Epithelial cell of prostate (primary cell): ENCODE data around the gene KLF18.
"Not testable (repeated sequence)": the region's sequence is repeated elsewhere in the genome, so short reads cannot be mapped to it uniquely, and the experiment has no call there.

ENCODE experiments used
- DNase-seq: peaks from one replicate; pipeline ENCODE4 v3.0.0-alpha.2; 2011; ENCODE audit warnings: low read depth, low spot score
- H3K27ac ChIP-seq: fragments of 450-650 bp; 2 replicates; pipeline ENCODE4 v1.5.1; 2017; ENCODE audit warnings: mild to moderate bottlenecking

The KLF18 gene

GRCh38 chr1:44129616-44130500, 11.6 kb downstream of the KLF18 start:
- H3K27ac ChIP-seq, result no peak overlapping the region
- DNase-seq, result no peak

- no peak overlapping the region for H3K27ac ChIP-seq
- DNase-seq, result no peak
Measured at GRCh38 chr1:44120398-44120949, 21.0 kb downstream of the KLF18 start.

GRCh38 chr1:44119525-44119924, 21.9 kb downstream of the KLF18 start:
- no peak overlapping the region for H3K27ac ChIP-seq
- DNase-seq, result no peak

- no peak within 1 kb of the TSS for H3K27ac ChIP-seq
- no peak for DNase-seq
Measured at GRCh38 chr1:44118682-44119081, 22.7 kb downstream of the KLF18 start, which contains the start of gene KLF17. Gene KLF17, plus strand, starts transcription at chr1:44118821. Its CDS starts 87 bp downstream, at chr1:44118908.

GRCh38 chr1:44117272-44117671, 24.2 kb downstream of the KLF18 start:
- H3K27ac ChIP-seq, DNase-seq: not testable (repeated sequence)

- DNase-seq, result no peak
Measured at GRCh38 chr1:44114098-44114497, 27.3 kb downstream of the KLF18 start.

GRCh38 chr1:44113095-44113609, 28.3 kb downstream of the KLF18 start:
- no peak for DNase-seq
- H3K27ac ChIP-seq, result no peak overlapping the region

More at GRCh38 chr1:44114098-44114497, 27.3 kb downstream of the KLF18 start:
- H3K27ac ChIP-seq, result no peak overlapping the region

- no peak for DNase-seq
- no peak overlapping the region for H3K27ac ChIP-seq
Measured at GRCh38 chr1:44112486-44112885, 28.9 kb downstream of the KLF18 start.

- no peak for DNase-seq
- no peak overlapping the region for H3K27ac ChIP-seq
Measured at GRCh38 chr1:44111861-44112260, 29.6 kb downstream of the KLF18 start.

GRCh38 chr1:44110916-44111315, 30.5 kb downstream of the KLF18 start:
- no peak for DNase-seq
- no peak overlapping the region for H3K27ac ChIP-seq

- H3K27ac ChIP-seq, result no peak overlapping the region
- no peak for DNase-seq
Measured at GRCh38 chr1:44108971-44109370, 32.5 kb downstream of the KLF18 start.

GRCh38 chr1:44108241-44108640, 33.2 kb downstream of the KLF18 start:
- H3K27ac ChIP-seq, result no peak overlapping the region
- no peak for DNase-seq

- H3K27ac ChIP-seq, result no peak overlapping the region
- no peak for DNase-seq
Measured at GRCh38 chr1:44105810-44106209, 35.6 kb downstream of the KLF18 start.

GRCh38 chr1:44103270-44104131, 37.9 kb downstream of the KLF18 start:
- DNase-seq, result no peak
- H3K27ac ChIP-seq, result no peak overlapping the region

- DNase-seq, result no peak
- H3K27ac ChIP-seq, result no peak overlapping the region
Measured at GRCh38 chr1:44101328-44101727, 40.1 kb downstream of the KLF18 start.

GRCh38 chr1:44100183-44100868, 41.1 kb downstream of the KLF18 start:
- DNase-seq, result no peak
- no peak overlapping the region for H3K27ac ChIP-seq

- H3K27ac ChIP-seq, result no peak overlapping the region
- DNase-seq, result no peak
Measured at GRCh38 chr1:44094047-44094446, 47.4 kb downstream of the KLF18 start.

- DNase-seq, result no peak
- no peak overlapping the region for H3K27ac ChIP-seq
Measured at GRCh38 chr1:44090429-44091252, 50.8 kb downstream of the KLF18 start.

- H3K27ac ChIP-seq, result no peak overlapping the region
- DNase-seq, result no peak
Measured at GRCh38 chr1:44089371-44090048, 51.9 kb downstream of the KLF18 start.
